Measurements from ENCODE around the gene ABCC2. TPM values are rescaled to one million over a fixed set of nuclear protein-coding genes. Genes with fewer than 3 reads are reported as not detected.

The ABCC2 gene
- total and polyA plus RNA-seq, 9 of the 15 experiments (the other 6 are each of a cell fraction or from before 2014, with no cell fraction given), result 0.03 to 0.18 (median 0.10) TPM; not detected in 1

DNA sequence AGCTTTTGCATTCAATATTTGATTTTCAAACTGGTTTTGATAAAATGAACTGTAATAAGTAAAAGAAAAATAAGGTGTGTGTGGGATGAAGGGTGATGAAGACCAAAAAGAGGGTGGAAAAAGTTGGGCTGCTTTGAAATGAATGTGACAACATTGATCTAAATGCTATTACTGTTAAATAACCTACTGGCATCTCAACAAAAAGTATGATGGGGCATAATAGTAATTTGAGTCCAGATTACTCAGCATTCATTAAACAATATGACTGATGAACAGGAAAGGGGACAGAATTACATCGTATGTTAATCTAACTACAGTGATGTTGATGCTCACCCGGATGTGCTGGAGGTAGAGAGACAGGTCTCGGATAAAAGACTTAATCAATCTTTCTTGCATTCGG is 112.2 kb downstream of the ABCC2 start:
- Histone ChIP-seq H3K36me3 (ENCODE audit: control insufficient read depth, insufficient read depth, low read length) (peaks cover 7% of the 10 kb centered on the region; the same call in 1 of the 3 replicates), H4K20me1 (replicated peaks; ENCODE audit: control insufficient read depth, insufficient read depth, low read length) (no peaks in the 10 kb centered on the region), H3K9me3 (replicated peaks; ENCODE audit: control insufficient read depth, insufficient read depth, low read depth, low read length) (no peaks in the 10 kb centered on the region), H3K9ac (ENCODE audit: insufficient read depth in 1 of 2, low read depth in 2 of 2, low read length in 2 of 2) (no peak overlapping the region), H3K4me2 (ENCODE audit: insufficient read depth, low read length) (no peak overlapping the region), H3K9me1 (ENCODE audit: control insufficient read depth, insufficient read depth, low read length) (no peaks in the 10 kb centered on the region), H3K27me3 (ENCODE audit: control insufficient read depth in 2 of 2, insufficient read depth in 2 of 2, low read length in 2 of 2) (no peaks in the 10 kb centered on the region), H2AFZ (ENCODE audit: low read depth, low read length) (no peak overlapping the region), H3K4me3 (no peak overlapping the region), H3K79me2 (ENCODE audit: control insufficient read depth, insufficient read depth, low read length) (no peaks in the 10 kb centered on the region), H3K4me1 (replicated peaks in 1 of 2; ENCODE audit: control insufficient read depth in 2 of 2, insufficient read depth in 2 of 2, low read length in 2 of 2) (no peaks in the 10 kb centered on the region), H3K27ac (ENCODE audit: extremely low read depth, low read depth, low read length) (no peak overlapping the region)
- ChIA-PET CTCF (ENCODE audit: low intra/inter-chr PET ratio) (no interaction called here), POLR2A (no interaction called here)
- in situ Hi-C loops (cut with MboI), result no loop called here
- DNase-seq (ENCODE audit: extremely low read depth in 1 of 4, low spot score in 3 of 4) (no peak), ATAC-seq (no peak), FAIRE-seq (no peak)
- 85% methylated on average over 4 of the region's 4 CpGs for WGBS (ENCODE audit: insufficient coverage, low coverage, missing lambda C conversion rate)
- intact Hi-C loops (cut with micrococcal nuclease), result no loop called here
- no TSS peak for BruUV-seq (replicated peaks)
- TF ChIP-seq ZNF282 (CRISPR knock-in tag; IDR thresholded peaks at IDR 0.05) (no peak), SMAD4 (CRISPR knock-in tag; conservative IDR thresholded peaks at IDR 0.05) (no peak), EP300 (IDR thresholded peaks at IDR 0.05; ENCODE audit: low read length) (no peak), RBM34 (IDR thresholded peaks at IDR 0.05; ENCODE audit: borderline replicate concordance, insufficient read depth, low read length) (no peak), C11orf30 (IDR thresholded peaks at IDR 0.05; ENCODE audit: low read depth) (no peak), NR4A1 (CRISPR knock-in tag; IDR thresholded peaks at IDR 0.05) (no peak), NR4A1 (tag; IDR thresholded peaks at IDR 0.05) (no peak), KDM2B (CRISPR knock-in tag; IDR thresholded peaks at IDR 0.05) (no peak), CHD2 (IDR thresholded peaks at IDR 0.05; ENCODE audit: low read depth, low read length) (no peak), SUPT5H (IDR thresholded peaks at IDR 0.05) (no peak), ZNF695 (CRISPR knock-in tag; IDR thresholded peaks at IDR 0.05) (no peak)
- TF ChIP-seq, protein P1, sequence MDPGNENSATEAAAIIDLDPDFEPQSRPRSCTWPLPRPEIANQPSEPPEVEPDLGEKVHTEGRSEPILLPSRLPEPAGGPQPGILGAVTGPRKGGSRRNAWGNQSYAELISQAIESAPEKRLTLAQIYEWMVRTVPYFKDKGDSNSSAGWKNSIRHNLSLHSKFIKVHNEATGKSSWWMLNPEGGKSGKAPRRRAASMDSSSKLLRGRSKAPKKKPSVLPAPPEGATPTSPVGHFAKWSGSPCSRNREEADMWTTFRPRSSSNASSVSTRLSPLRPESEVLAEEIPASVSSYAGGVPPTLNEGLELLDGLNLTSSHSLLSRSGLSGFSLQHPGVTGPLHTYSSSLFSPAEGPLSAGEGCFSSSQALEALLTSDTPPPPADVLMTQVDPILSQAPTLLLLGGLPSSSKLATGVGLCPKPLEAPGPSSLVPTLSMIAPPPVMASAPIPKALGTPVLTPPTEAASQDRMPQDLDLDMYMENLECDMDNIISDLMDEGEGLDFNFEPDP (CRISPR knock-in tag; IDR thresholded peaks at IDR 0.05), result no peak
- TF ChIP-seq, protein P2, sequence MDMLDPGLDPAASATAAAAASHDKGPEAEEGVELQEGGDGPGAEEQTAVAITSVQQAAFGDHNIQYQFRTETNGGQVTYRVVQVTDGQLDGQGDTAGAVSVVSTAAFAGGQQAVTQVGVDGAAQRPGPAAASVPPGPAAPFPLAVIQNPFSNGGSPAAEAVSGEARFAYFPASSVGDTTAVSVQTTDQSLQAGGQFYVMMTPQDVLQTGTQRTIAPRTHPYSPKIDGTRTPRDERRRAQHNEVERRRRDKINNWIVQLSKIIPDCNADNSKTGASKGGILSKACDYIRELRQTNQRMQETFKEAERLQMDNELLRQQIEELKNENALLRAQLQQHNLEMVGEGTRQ (CRISPR knock-in tag; IDR thresholded peaks at IDR 0.05), result no peak
- TF ChIP-seq, protein P3, sequence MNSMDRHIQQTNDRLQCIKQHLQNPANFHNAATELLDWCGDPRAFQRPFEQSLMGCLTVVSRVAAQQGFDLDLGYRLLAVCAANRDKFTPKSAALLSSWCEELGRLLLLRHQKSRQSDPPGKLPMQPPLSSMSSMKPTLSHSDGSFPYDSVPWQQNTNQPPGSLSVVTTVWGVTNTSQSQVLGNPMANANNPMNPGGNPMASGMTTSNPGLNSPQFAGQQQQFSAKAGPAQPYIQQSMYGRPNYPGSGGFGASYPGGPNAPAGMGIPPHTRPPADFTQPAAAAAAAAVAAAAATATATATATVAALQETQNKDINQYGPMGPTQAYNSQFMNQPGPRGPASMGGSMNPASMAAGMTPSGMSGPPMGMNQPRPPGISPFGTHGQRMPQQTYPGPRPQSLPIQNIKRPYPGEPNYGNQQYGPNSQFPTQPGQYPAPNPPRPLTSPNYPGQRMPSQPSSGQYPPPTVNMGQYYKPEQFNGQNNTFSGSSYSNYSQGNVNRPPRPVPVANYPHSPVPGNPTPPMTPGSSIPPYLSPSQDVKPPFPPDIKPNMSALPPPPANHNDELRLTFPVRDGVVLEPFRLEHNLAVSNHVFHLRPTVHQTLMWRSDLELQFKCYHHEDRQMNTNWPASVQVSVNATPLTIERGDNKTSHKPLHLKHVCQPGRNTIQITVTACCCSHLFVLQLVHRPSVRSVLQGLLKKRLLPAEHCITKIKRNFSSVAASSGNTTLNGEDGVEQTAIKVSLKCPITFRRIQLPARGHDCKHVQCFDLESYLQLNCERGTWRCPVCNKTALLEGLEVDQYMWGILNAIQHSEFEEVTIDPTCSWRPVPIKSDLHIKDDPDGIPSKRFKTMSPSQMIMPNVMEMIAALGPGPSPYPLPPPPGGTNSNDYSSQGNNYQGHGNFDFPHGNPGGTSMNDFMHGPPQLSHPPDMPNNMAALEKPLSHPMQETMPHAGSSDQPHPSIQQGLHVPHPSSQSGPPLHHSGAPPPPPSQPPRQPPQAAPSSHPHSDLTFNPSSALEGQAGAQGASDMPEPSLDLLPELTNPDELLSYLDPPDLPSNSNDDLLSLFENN (IDR thresholded peaks at IDR 0.05; ENCODE audit: low read depth in 2 of 2, low read length in 2 of 2), result no peak
- TF ChIP-seq, protein P4, sequence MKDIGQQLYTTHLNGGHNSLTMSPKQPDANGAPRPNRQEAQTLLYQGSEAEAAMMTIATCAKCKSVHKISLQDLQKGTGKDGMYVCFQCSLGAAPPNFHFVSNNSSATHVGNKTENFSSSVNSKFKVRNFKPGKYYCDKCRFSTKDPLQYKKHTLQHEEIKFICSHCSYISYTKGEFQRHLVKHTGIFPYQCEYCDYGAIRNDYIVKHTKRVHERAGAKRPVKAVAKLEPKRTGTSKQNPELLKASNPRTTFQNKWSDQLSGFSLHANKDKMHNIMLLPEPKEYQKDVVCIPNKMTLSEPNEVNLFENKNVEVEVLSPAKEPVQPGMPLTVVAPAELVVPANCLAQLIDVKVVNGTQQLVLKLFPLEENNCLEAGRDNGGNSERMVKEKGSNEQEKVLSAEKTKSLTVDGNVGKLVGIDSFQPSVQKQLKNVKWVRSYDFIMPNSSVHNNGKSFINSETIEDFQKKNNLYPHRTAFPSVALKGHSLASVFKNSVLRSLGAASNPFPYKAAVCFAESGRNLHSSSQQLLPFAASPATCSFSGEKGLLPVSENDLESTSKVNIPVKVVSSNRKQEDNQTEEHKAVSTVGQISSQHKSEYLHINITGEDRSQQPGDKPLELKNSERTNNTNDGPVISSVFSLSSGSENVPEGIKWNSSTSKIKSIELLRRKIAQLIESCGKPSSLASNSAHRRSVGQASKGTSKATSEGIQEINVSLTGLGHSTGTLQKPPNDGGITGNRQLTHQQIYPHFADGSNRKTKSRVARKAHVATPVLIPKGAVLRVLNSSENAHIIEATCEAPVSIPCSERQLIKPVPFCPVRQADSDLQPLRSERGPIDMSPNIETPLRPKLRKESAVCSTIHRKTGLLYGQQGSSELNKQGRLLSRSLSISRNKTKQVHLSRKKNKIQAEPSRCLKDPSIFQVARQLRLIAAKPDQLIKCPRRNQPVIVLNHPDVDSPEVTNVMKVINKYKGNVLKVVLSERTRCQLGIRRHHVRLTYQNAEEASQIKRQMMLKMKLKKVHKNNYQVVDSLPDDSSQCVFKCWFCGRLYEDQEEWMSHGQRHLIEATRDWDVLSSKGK (CRISPR knock-in tag; IDR thresholded peaks at IDR 0.05), result no peak
